ENCODE measurements around the gene HARBI1.

DNA sequence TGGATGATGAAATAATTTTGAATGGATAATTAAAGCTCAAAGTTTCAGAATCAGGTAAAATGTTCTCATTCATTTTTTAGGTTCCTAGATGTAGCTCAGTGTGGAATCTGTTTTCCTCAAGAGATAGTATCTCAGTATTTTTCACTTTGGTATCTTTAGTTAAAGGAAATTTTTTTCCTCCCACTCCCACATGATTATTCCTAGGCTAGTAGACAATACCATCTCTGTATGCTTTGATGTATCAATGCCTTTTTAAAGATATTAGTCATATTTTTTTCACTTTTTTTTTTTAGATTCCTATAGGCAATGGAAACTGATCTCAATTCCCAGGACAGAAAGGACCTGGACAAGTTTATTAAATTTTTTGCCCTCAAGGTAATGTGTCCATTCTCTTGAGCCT is 27.0 kb upstream of the HARBI1 start:
- TF ChIP-seq, protein P1, sequence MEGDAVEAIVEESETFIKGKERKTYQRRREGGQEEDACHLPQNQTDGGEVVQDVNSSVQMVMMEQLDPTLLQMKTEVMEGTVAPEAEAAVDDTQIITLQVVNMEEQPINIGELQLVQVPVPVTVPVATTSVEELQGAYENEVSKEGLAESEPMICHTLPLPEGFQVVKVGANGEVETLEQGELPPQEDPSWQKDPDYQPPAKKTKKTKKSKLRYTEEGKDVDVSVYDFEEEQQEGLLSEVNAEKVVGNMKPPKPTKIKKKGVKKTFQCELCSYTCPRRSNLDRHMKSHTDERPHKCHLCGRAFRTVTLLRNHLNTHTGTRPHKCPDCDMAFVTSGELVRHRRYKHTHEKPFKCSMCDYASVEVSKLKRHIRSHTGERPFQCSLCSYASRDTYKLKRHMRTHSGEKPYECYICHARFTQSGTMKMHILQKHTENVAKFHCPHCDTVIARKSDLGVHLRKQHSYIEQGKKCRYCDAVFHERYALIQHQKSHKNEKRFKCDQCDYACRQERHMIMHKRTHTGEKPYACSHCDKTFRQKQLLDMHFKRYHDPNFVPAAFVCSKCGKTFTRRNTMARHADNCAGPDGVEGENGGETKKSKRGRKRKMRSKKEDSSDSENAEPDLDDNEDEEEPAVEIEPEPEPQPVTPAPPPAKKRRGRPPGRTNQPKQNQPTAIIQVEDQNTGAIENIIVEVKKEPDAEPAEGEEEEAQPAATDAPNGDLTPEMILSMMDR (IDR thresholded peaks at IDR 0.05; ENCODE audit: borderline replicate concordance, extremely low read depth, low read length, poor library complexity, severe bottlenecking) = no peak
- no peak for TF ChIP-seq EZH2 (IDR thresholded peaks at IDR 0.05; ENCODE audit: borderline replicate concordance, low read depth, low read length, severe bottlenecking)
